H1 (cell line): Measurements from ENCODE around the gene IP6K3. TPM values are rescaled to one million over a fixed set of nuclear protein-coding genes. Genes with fewer than 3 reads are reported as not detected.

Source experiments
- ASH2L ChIP-seq: fragments of 200-600, 300-600 bp; sonication (generic); IDR thresholded peaks from one replicate; pipeline ENCODE4 v1.7.1; 2017; ENCODE audit warnings: low read length
- BACH1 ChIP-seq: IDR thresholded peaks from 2 replicates; pipeline ENCODE4 v1.6.1; 2012; ENCODE audit warnings: low read length, improper control_type of control experiment
- BCL11A ChIP-seq, 2 experiments: IDR thresholded peaks; one replicate each; pipeline ENCODE4 v1.6.1; 2011; ENCODE audit warnings: low read depth in 2 of 2, low read length in 2 of 2, mild to moderate bottlenecking in 2 of 2
- BRCA1 ChIP-seq: IDR thresholded peaks from 2 replicates; pipeline ENCODE4 v1.6.1; 2012; ENCODE audit warnings: low read depth, low read length, improper control_type of control experiment
- CBX5 ChIP-seq: fragments of 300-800, 300-1000 bp; sonication (generic); IDR thresholded peaks from 2 replicates; pipeline ENCODE4 v1.7.1; 2016; ENCODE audit warnings: antibody characterized with exemption, low read length, low read depth
- CBX8 ChIP-seq: fragments of 300-800, 300-1000 bp; sonication (generic); IDR thresholded peaks from 2 replicates; pipeline ENCODE4 v1.7.1; 2016; ENCODE audit warnings: low read depth, low read length, borderline replicate concordance
- EGR1 ChIP-seq: IDR thresholded peaks from 2 replicates; pipeline ENCODE4 v1.6.1; 2011; ENCODE audit warnings: low read depth, low read length, borderline replicate concordance
- EP300 ChIP-seq, 2 experiments: IDR thresholded peaks; 1 replicate in 1 of 2; 2 replicates in 1 of 2; pipeline ENCODE4 v1.6.1; 2011 to 2012; ENCODE audit warnings: low read depth in 2 of 2, low read length in 2 of 2, mild to moderate bottlenecking in 2 of 2, borderline replicate concordance in 1 of 2, inconsistent platforms in 1 of 2, moderate library complexity in 1 of 2
- EZH2 ChIP-seq: fragments of 200-600 bp; sonication (generic); IDR thresholded peaks from 2 replicates; pipeline ENCODE4 v1.7.1; 2012; ENCODE audit warnings: low read depth, mild to moderate bottlenecking, moderate library complexity, low read length, inconsistent platforms; ENCODE audit not compliant: severe bottlenecking
- GABPA ChIP-seq: IDR thresholded peaks from 2 replicates; pipeline ENCODE4 v1.6.1; 2011; ENCODE audit warnings: mild to moderate bottlenecking, low read length, moderate library complexity, borderline replicate concordance; ENCODE audit not compliant: insufficient read depth
- GTF2F1 ChIP-seq: IDR thresholded peaks from 2 replicates; pipeline ENCODE4 v1.6.1; 2012; ENCODE audit warnings: low read depth, low read length, improper control_type of control experiment, borderline replicate concordance
- JUND ChIP-seq: IDR thresholded peaks from 2 replicates; pipeline ENCODE4 v1.6.1; 2011; ENCODE audit warnings: mild to moderate bottlenecking, improper control_type of control experiment, low read length
- MAFK ChIP-seq: IDR thresholded peaks from 2 replicates; pipeline ENCODE4 v1.6.1; 2012; ENCODE audit warnings: low read depth, mild to moderate bottlenecking, improper control_type of control experiment, low read length
- NRF1 ChIP-seq: IDR thresholded peaks from 2 replicates; pipeline ENCODE4 v1.6.1; 2011; ENCODE audit warnings: mild to moderate bottlenecking, low read depth, low read length, improper control_type of control experiment
- RNF2 ChIP-seq: fragments of 200-900, 300-1000 bp; sonication (generic); IDR thresholded peaks from 2 replicates; pipeline ENCODE4 v1.7.1; 2016; ENCODE audit warnings: borderline replicate concordance, low read depth, mild to moderate bottlenecking, antibody characterized with exemption, low read length; ENCODE audit not compliant: poor library complexity, severe bottlenecking; ENCODE audit errors: missing control alignments
- RXRA ChIP-seq: IDR thresholded peaks from 2 replicates; pipeline ENCODE4 v1.6.1; 2011; ENCODE audit warnings: low read depth, mild to moderate bottlenecking, low read length, moderate library complexity; ENCODE audit not compliant: insufficient read depth
- SIN3A ChIP-seq, 2 experiments: IDR thresholded peaks in 1 of 2; conservative IDR thresholded peaks in 1 of 2; 2 replicates each; pipeline ENCODE4 v1.6.1; 2011 to 2012; ENCODE audit warnings: low read length in 2 of 2, improper control_type of control experiment in 1 of 2, low read depth in 1 of 2, mild to moderate bottlenecking in 1 of 2
- SIRT6 ChIP-seq: IDR thresholded peaks from one replicate; pipeline ENCODE4 v1.7.1; 2012; ENCODE audit warnings: low read length, inconsistent platforms
- TAF1 ChIP-seq: IDR thresholded peaks from 2 replicates; pipeline ENCODE4 v1.6.1; 2011; ENCODE audit warnings: mild to moderate bottlenecking, low read depth, low read length
- TEAD4 ChIP-seq: IDR thresholded peaks from 2 replicates; pipeline ENCODE4 v1.6.1; 2012; ENCODE audit warnings: low read depth, low read length, inconsistent platforms, mixed read lengths
- YY1 ChIP-seq: IDR thresholded peaks from 2 replicates; pipeline ENCODE4 v1.6.1; 2011; ENCODE audit warnings: low read depth, mild to moderate bottlenecking, low read length
- polyA plus RNA-seq, 7 experiments: library from polyadenylated mRNA; depleted of rRNA in 3 of 7; stranded (reverse) in 5 of 7; unstranded in 2 of 7; fragments of >200 nt in 5 of 7; fragments of 200-250 nt in 2 of 7; gene quantifications; 1 replicate in 5 of 7; 2 replicates in 1 of 7; 4 replicates in 1 of 7; pipeline versions ENCODE4 v1.2.1 to v1.2.3, GENCODE V29; 2011 to 2013; ENCODE audit warnings: missing spikeins in 2 of 7, mixed read lengths in 2 of 7
- total RNA-seq: library from RNA; stranded (reverse); fragmentation: NEBNext Ultra II Directional; extraction: Animal tissue kit (Norgen Biotek cat#: 25700); gene quantifications from 2 replicates; pipeline ENCODE4 v1.2.1, GENCODE V29; 2021
- TF ChIP-seq, protein P1 (sequence below): IDR thresholded peaks from 2 replicates; pipeline ENCODE4 v1.6.1; 2011; ENCODE audit warnings: low read length, improper control_type of control experiment

The IP6K3 gene
- total and polyA plus RNA-seq, 2 of the 8 experiments (the other 6 are each of a cell fraction or from before 2014, with no cell fraction given), result 0.22 to 0.73 TPM

DNA sequence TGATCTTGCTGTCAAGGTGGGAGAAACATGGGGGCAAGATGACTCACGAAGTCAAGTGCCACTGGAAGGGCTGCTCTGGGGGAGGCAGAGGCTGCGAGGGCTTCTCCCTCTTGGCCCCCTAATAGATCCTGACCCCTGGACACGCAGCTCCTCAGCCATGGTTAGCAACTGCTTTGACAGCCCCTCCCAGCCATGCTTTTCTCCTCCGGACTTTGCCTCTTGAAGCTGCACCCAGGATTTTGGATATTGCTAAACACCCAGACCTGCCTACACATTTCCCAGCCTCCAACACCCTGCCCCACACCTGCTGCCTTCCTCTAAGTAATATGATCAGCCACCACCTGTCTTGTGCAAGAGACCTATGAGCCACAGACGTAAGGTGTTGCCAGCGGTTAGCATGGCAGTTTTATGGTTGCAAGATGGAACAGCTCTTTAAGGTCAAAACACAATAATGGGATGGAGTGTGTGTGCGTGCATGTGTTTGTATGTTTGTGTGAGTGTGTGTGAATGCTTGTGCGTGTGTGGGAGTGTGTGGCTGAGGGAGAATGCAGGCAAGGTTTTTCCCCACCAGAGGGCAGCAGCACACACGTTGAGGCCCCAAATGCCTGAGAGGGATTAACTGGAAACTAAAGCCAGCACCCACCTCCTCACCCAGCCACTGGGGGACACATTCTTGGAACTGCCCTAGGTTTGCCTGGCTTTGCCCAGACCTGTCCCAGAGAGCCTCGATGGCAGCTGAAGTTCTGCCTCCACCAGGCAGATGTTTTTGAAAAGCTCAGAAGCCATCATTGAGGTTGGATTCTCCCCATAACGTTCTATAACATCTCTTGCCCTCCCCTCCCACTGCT is 2.5 kb downstream of the IP6K3 start (continued):
- no peak for TF ChIP-seq EGR1
- TF ChIP-seq TAF1, result 0 out of 2 replicates have a peak, but pooled peaks have one; percentile 22
- no peak for TF ChIP-seq SIRT6
- no peak for TF ChIP-seq BRCA1
- 0 out of 2 replicates have a peak, but pooled peaks have one; percentile 38 for TF ChIP-seq YY1
- no peak for TF ChIP-seq SIN3A (conservative IDR thresholded peaks at IDR 0.05 in 1 of 2, IDR thresholded peaks at IDR 0.05 in 1 of 2; ENCODE audit: low read depth in 1 of 2, low read length in 2 of 2)
- no peak for TF ChIP-seq NRF1
- TF ChIP-seq EZH2, result no peak
- no peak for TF ChIP-seq RNF2
- 0 out of 2 replicates have a peak, but pooled peaks have one; percentile 35 for TF ChIP-seq JUND
- peak; percentile 65 for TF ChIP-seq TEAD4
- no peak for TF ChIP-seq EP300 (IDR thresholded peaks at IDR 0.05; ENCODE audit: borderline replicate concordance in 1 of 2, low read depth in 2 of 2, low read length in 2 of 2)
- no peak for TF ChIP-seq GTF2F1
- no peak for TF ChIP-seq RXRA
- TF ChIP-seq ASH2L, result no peak
- TF ChIP-seq, protein P1, sequence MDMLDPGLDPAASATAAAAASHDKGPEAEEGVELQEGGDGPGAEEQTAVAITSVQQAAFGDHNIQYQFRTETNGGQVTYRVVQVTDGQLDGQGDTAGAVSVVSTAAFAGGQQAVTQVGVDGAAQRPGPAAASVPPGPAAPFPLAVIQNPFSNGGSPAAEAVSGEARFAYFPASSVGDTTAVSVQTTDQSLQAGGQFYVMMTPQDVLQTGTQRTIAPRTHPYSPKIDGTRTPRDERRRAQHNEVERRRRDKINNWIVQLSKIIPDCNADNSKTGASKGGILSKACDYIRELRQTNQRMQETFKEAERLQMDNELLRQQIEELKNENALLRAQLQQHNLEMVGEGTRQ, result no peak
- TF ChIP-seq MAFK, result no peak
- TF ChIP-seq CBX5, result no peak
- TF ChIP-seq GABPA, result no peak; the same call in 1 of the 2 replicates
- no peak for TF ChIP-seq BCL11A (IDR thresholded peaks at IDR 0.05; ENCODE audit: low read depth in 2 of 2, low read length in 2 of 2)
- no peak for TF ChIP-seq BACH1
- no peak for TF ChIP-seq CBX8
